Embryonic facial prominence (tissue), 1 donor: ENCODE measurements around the gene TMEM203.

Experiments
- DNase-seq: peaks from one replicate; pipeline ENCODE4 v3.0.0-alpha.2; 2016; ENCODE audit errors: extremely low spot score

TMEM203 gene

DNA sequence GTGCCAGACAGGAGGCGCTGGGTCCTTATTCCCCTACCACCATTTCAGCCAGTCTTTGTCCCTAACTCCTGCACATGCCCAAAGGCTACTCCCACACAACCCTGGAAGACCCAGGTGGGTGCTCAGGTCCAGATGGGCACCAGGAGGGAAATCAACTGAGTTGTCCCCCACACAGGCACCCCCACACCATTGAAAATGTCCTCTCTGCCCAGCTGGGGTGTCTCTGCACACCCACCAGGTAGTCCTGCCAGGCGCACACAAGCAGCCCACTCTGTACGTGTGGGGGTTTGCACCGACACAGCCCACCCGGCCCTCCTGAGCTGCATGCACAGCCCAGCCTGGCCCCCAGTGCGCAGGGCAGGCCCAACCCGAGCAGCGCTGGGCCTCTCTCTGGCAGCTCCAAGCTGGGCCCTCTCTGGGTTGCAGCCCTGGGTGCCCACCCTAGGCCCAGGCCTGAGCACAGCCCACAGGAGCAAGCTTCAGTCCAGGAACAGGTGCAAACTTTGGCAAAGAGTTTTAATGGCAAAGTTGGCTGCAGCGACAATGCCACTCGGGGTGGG lies 14.4 kb upstream of the TMEM203 start:
- no peak for DNase-seq

DNA sequence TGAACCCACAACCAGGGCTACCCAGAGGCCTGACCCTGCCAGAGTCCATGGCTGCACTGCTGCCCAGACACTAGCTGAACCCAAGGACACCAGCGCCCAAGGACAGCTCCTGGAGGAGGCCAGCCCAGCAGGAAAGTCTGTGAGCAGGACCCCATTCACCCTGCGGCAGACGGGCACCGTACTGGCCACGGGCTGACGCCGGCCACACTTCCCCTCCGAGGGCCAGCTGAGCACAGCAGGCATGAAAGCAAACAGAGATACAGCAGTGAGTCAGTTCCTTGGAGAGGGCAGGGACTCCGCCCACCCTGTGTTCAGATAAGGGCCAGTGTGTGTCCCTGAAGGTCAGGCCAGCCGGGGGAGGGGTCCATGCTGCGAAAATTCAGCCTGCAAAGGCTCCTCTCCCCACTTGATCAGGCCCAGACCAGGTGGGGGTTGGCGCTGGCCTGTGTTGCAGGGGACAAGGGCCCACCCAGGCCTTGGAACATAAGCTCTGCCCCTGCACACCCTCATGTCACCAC lies 13.4 kb upstream of the TMEM203 start:
- DNase-seq = no peak

DNA sequence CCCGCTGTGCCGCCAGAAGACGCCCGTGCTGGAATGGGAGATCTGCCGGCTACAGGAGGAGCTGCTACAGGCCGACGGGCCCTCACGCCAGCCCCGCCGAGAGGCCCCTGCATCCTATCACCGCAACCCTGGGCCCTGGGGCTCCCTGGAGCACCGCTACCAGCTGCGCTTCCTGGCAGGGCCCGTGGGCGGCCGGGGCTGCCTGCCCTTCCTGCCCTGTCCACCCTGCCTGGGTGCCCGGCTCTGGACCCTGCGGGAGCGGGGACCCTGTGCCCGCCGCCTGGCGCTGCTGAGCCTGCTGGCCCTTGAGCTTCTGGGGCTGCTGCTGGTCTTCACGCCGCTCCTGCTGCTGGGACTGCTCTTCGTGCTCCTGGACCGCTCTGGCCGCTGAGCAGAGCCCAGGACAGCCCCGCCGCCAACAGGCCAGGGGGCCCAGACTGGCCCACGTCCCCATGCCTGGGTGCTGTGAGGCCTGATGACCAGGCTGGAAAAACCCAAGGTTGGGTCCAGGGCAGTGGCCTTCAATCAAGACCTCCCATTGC lies 12.8 kb upstream of the TMEM203 start:
- no peak for DNase-seq

DNA sequence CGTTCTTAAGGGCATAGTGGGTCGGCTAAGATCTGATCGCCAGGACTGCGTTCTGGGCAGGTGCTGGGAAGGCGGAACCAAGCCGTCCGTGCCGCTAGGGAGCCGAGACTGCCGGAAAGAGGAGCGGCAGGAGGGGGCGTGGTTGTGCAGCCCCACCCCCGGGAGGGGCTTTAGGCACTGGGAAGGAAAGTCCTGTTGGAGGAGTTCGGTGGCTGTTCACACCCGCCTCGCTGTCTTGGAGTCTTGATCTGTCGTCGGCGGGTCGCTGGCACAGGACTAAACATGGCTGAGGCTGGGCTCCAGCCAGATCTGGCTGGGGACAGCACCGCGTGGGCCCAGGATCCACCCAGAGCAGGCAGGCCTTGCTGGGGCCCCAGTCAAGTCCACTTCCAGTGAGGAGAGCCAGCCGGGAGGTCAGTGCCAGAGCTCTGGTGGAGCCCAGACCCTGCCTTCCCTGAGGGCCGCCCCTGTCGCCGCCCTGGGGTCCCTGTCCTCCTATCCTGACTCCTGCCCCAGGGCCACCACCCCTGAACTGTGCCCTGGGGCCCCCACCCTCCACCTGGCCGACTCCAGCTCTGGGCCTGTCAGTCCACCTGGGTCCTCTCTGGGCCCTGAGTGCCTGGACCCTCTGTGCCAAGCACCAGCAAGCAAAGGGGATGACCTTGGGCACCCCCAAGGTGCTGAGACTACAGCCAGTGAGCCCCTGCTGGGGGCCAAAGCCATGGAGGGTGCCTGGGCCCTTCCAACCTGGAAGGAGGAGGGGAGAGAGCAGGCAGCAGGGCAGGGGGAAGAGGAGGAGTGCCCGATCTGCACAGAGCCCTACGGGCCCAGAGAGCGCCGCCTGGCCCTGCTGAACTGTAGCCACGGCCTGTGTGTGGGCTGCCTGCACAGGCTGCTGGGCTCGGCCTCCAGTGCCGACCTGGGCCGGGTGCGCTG lies 12.1 kb upstream of the TMEM203 start:
- DNase-seq = no peak

DNA sequence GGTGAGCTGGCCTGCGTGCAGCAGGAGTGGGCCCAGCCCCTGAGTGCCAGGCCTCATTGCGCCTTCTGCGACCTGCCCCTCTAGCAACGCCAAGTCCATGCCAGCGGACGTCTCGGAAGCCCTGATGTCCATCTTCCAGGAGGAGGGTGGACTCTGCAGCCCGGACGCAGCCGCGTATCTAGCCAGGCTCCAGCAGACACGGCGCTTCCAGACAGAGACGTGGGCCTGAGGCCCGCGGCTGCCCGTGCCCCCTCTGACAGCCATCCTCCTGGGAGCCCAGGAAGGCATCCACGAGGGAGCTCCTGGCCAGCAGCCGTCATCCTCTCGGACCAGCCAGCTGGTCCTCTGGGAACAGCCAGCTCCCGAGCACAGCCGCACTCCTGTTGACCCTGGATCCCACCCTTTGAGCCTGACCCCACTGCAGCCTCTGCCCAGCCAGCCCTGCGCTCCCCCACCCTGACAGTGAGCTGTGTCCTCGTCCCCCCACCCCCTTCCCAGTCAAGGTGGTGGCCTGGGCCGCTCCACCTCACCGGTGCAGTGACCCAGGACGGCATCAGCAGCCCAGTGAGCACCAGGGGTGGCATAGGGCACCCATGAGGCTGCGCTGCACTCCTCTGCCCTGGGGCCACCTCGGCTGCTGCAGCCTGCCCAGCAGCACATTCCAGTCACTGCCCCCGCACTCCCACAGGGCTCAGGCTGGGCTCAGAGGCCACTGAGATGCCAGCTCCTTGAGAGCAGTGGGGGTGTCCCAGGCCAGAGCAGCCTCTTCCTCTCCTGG lies 10.9 kb upstream of the TMEM203 start:
- no peak for DNase-seq

DNA sequence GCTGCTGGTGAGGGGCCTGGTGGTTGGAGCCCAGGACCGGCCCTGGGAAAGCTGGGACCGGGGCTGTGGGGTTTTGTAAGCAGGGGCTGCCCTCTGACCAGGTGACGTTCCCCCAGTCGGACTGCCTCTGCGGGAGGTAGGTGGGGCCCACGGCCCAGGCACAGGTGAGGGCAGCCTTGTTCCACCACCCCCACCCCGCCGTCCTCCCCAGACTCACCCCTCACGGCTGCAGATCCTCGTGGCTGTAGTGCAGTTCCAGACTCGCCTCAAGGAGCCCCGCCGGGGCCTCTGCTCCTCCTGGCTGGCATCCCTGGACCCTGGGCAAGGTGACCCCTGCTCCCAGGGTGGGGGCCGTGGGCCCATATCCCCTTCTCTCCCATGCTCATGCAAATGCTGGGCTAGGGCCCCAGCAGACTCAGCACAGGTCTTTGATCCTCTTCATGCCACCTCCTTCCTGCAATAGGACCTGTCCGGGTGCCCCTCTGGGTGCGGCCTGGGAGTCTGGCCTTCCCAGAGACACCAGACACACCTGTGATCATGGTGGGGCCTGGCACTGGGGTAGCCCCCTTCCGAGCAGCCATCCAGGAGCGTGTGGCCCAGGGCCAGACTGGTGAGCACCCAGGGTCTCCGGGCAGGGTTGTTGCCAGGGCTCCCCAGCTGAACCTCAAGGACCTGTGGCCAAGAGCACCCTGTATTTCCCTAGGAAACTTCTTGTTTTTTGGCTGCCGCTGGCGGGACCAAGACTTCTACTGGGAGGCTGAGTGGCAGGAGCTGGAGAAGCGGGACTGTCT lies 9.9 kb upstream of the TMEM203 start:
- no peak for DNase-seq

DNA sequence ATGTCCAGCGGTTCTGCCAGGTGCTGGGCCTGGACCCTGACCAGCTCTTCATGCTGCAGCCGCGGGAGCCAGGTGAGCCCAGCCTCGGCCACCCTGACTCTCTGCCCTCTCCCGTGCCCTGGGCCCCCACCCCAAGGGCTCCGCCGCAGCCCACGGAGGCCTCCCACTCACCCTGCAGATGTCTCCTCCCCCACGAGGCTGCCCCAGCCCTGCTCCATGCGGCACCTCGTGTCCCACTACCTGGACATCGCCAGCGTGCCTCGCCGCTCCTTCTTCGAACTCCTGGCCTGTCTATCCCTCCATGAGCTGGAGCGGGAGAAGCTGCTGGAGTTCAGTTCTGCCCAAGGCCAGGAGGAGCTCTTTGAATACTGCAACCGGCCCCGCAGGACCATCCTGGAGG lies 9.2 kb upstream of the TMEM203 start:
- no peak for DNase-seq

DNA sequence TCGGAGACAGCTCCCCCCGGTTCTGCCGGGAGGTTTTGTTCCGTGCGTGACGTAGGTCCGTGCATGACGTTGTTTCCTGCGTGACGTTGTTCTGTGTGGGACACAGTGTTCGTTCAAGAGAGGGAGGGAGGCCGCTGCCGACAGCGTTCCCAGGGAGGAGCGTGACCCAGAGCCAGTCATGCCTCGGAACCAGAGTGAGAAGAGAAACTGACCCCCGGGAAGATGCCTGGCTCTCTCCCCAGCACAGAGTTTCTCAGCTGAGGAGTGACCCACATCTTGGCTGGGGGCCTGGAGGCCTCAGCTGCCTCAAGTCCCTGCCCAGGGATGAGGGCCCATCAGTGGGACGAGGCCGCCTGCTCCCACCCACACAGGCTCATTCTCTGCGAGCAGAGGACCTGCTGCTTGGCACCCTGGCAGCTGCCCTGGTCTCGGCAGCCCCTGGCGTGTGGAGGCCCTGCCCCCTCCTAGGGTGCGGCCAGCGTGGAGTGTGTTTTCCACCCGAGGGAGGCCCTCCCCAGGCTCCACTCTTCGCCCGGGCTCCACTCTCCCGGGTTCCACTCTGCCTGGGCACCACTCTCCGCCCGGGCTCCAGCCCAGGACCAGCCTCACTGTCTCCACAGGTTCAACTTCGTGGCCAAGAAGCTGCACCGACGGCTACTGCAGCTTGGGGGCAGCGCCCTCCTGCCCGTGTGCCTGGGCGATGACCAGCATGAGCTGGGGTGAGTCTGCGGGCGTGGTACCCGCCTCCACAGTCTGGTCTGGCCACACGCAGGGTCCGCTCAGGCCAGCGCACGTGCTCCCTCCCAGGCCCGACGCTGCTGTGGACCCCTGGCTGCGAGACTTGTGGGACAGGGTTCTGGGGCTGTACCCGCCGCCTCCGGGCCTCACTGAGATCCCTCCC lies 8.0 kb upstream of the TMEM203 start:
- DNase-seq = no peak

DNA sequence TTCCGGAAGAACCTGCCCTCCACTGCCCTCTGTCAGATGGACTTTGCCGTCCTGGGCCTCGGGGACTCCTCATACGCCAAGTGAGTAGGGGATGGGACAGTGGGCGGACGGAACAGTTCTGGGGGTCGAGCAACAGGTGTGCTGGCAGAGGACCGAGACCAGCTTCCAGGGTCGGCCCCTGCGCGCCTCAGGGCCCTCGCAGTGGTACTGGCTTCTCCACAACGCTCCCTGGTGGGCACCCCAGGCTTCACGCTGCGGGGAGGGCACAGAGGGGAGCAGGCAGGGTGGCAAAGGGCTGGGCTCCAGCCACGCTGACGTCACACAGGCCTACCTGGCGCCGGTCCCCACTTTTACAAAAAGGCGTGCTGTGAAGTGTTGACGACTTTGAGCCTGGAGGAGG lies 7.1 kb upstream of the TMEM203 start:
- DNase-seq = no peak

DNA sequence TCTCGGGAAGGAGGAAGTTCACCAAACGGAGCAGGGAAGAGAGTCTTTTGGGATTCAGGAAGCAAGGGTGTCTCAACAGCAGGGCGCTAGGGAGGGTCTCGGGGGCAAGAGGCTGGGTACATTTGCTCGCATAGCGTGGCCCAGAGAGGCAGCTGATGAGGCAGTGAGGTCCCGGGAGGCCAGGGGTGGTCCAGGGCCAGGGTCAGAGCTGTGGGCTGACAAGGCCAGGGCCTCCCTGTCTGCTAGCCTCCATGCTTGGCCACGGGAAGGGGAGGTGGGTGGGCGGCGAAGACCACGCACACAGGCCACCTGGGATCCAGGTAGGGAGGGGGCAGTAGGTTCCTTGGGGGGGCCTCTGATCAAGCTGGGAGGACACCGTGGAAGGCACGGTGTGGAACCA lies 6.1 kb upstream of the TMEM203 start:
- DNase-seq = no peak

DNA sequence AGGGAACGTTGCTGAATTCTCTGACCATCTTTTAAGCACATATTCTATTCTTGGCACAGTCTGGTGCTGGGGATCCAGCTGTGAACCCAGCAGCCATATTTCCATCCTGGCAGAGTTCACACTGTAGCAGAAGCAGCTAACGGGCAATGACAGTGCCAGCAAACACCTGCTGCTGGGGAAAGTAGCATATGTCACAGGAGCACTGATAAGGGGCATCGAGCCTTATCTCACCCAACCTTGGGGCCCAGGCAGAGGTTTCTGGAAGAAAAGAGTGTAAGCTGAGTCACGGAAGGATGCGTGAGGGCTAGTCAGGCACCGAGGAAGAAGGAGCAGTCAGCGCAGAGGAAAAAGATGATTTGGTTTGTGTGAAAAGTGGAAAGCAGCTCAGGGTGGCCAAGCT lies 1.2 kb upstream of the TMEM203 start:
- no peak for DNase-seq

DNA sequence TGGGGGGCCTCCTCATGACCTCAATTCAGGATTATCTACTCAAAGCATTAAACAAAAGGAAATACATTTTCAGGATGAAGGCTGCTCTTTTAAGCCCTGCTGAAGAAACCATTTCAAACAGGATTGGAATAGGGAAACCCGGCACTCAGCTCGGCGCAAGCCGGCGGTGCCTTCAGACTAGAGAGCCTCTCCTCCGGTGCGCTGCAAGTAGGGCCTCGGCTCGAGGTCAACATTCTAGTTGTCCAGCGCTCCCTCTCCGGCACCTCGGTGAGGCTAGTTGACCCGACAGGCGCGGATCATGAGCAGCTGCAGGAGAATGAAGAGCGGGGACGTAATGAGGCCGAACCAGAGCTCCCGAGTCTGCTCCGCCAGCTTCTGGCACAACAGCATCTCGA lies 720 bp downstream of the TMEM203 start:
- DNase-seq = no peak

DNA sequence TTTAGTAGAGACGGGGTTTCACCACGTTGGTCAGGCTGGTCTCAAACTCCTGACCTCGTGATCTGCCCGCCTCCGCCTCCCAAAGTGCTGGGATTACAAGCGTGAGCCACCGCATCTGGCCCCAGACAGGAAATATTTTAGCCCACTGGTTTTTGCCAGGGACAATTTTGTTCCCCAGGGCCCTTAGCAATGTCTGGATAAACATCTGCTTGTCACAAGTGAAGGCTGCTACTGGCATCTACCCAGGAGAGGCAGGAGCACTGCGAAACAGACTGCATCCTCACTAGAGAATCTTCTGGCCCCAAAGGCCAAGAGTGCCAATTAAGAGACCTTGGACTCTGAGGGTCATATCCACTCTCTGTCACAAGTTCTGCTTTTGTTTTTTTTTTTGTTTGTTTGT lies 2.5 kb downstream of the TMEM203 start:
- no peak for DNase-seq

DNA sequence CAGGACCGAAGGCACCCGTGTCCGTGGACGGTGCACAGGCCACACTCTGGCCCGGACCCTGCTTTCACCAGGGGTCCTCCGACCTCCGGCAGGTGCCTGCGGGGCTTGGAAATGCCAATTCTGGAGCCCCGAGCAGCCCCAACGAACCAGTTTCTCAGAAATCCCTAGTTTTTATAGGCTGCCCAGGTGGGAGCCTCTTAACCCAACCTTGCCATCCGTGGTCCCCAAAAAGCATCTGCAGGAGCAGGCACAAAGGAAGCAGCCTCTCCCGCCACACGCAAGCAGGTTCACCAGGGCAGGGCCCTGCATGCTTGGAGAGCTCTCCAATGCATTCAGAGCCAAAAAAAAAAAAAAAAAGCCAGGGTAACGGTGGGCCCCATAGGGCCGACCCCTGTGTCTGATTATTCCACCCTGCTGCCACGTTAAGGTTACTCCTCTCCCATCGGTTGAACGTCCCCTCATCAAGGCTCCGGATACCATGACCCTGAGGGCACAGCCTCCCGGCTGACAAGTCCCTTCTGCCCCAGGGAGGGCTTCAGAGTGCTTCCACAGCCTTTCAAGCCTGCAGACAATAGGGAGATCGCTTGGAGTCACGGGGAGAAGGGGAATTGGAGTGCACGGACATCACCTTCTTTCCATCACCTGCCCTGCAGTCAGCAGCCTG lies 4.1 kb downstream of the TMEM203 start:
- no peak for DNase-seq

DNA sequence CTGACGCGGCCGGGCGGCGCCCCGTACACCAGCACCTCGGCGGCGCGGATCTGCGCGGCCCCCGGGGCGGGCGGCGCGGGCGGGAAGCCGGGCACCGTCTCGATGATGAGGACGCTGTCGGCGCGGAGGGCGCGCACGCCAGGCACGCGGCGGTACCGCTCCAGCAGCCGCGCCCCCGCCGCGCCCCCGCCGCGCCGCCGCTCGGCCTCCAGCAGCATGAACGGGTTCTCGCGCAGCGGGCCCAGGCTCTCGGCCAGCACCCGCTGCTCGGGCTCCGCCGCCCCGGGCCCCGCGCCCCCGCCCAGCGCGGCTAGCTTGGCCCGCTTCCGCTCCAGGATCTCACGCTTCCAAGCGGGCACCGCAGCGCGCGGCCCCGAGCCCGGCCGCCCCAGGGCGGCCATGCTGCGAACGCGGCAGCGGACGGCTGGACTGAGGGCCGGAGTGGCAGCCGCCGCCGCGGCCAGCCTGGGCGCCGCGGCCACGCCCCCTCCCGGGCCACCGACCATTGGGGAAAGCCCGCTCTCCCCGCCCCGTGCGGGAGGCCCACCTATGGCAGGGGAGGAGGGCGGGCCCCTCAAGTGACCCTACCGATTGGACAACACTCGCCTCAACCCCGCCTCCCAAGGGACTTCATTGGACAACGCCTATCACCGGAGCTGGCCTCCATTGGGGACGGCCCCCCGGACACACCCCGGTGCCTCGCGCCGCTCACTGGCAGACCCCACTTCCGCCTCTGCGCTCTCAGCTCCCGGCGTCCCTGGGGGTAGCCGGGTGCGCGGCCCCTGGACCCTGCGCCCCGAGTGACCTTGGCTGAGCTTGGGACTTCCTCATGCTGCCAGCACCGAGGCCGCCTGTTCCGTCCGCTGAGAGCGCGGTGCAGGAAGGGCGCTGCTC lies 4.9 kb downstream of the TMEM203 start, which contains the start of gene TPRN:
TSS of gene TPRN (minus strand) at position 431 of the 894 bp plus-strand sequence. CDS start at position 401, 30 bp downstream.
- DNase-seq = peak; percentile 91

DNA sequence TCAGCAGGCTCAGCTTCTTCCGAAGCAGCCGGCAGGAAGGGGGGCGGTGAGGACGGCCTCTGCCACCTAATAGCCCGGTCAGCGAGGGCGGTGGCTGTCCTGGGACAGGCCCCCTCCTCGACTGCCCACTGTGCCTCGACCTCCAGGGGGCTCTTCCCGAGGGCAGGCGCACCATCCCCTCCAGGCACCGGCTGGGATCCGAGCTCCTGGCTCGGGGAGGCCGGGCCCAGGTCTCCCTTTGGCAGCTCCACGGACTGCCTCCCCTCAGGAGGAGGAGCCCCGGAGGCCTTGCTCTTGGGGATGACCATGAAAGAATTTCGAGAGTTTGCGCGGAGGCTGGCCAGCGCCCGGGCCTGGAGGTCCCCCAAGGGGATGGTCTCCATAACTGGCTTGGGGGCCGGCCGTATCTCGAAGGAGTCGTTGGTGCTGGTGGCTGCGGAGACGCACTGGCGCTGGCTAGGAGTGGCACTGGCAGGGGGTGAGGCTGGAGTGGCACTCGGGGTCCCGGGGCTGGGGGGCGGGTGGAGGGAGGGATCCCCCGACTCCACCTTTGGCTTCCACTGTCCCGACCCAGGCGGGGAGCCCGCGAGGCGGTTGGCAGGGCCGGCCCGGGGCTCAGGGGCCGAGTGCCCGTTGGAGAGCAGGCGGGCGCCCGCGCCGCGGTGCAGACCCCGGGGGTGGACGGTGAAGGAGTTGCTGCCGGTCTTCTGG lies 5.9 kb downstream of the TMEM203 start:
- no peak for DNase-seq

DNA sequence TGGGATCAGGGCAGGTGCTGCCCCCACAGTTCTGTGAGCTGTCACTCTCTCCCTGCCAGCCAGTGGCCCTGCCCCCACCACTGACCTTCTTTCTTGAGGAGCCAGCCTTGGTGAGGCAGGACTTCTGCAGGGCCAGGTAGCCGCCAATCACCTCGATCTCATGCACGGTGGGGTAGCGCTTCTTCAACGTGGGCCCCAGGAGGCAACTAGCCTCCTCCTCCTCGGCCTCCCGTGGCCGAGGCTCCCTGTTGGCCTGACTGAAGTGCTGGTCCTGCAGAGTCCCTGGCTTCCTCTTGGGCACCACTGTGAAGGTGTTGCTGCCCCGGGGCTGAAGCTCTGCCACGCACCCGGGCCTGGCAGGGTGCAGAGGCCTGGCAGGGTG lies 6.6 kb downstream of the TMEM203 start:
- DNase-seq = no peak
